Measurements from ENCODE around the gene RBP2. TPM values are rescaled to one million over a fixed set of nuclear protein-coding genes. Genes with fewer than 3 reads are reported as not detected.

RBP2 gene
- total and polyA plus RNA-seq, 2 of the 8 experiments (the other 6 are each of a cell fraction or from before 2014, with no cell fraction given) = not detected

GRCh38 chr3:139421460-139421859 lies 54.9 kb downstream of the RBP2 start (continued):
- TF ChIP-seq EP300 (IDR thresholded peaks at IDR 0.05; ENCODE audit: borderline replicate concordance in 1 of 2, low read depth in 2 of 2, low read length in 2 of 2) (no peak), KDM4A (IDR thresholded peaks at IDR 0.05; ENCODE audit: low read depth, low read length, severe bottlenecking) (no peak), MAFK (IDR thresholded peaks at IDR 0.05; ENCODE audit: low read depth, low read length) (no peak), TAF1 (IDR thresholded peaks at IDR 0.05; ENCODE audit: low read depth, low read length) (no peak)
